GM12878 (cell line): Measurements from ENCODE around the gene MAD1L1. TPM values are rescaled to one million over a fixed set of nuclear protein-coding genes. Genes with fewer than 3 reads are reported as not detected.

ENCODE experiments used
- ATAC-seq: fragments of 200-7000 bp; cut with Tn5 transposase; 3 replicates; pipeline ENCODE4 v1.9.1; 2020; ENCODE audit warnings: mild to moderate bottlenecking, moderate library complexity
- BruUV-seq: library from RNA; stranded (reverse); fragments of 400-500 nt; replicated peaks from 2 replicates; lab custom pipeline; 2021; lab: Mats Ljungman, UMichigan
- CTCF ChIA-PET: fragments of 300-600 bp; sonication (Branson Sonifier 250); formaldehyde crosslinking; extraction: SDS; loops from one replicate; lab custom pipeline; 2021; ENCODE audit warnings: inconsistent platforms; lab: Yijun Ruan, JAX
- POLR2A ChIA-PET: fragments of 350-600 bp; formaldehyde crosslinking; extraction: SDS; loops from one replicate; lab custom pipeline; 2021; ENCODE audit warnings: inconsistent platforms; lab: Charles Lee
- RAD21 ChIA-PET: fragments of 300-600 bp; sonication (Branson Sonifier 250); formaldehyde crosslinking; loops from one replicate; lab custom pipeline; 2023; ENCODE audit warnings: antibody characterized with exemption; ENCODE audit not compliant: unreplicated experiment; lab: Charles Lee
- SMC1A ChIA-PET: fragments of 300-600 bp; sonication (Branson Sonifier 250); formaldehyde crosslinking; loops from one replicate; lab custom pipeline; 2023; ENCODE audit not compliant: unreplicated experiment, uncharacterized antibody; lab: Charles Lee
- DNase-seq: peaks from one replicate; pipeline ENCODE4 v3.0.0-alpha.2; 2011; ENCODE audit warnings: low read depth, low spot score
- FAIRE-seq: peaks from 3 replicates; lab custom pipeline; 2011; peaks lifted over from hg19 to GRCh38; lab: Jason Lieb, UNC
- H2AFZ ChIP-seq: 2 replicates; pipeline ENCODE4 v1.6.0; 2011; ENCODE audit warnings: low read depth, low read length, control low read depth; ENCODE audit not compliant: control insufficient read depth
- H3K27ac ChIP-seq: 2 replicates; pipeline ENCODE4 v1.5.1; 2011; ENCODE audit warnings: control low read depth; ENCODE audit not compliant: control insufficient read depth, insufficient read depth
- H3K27me3 ChIP-seq, 2 experiments: replicated peaks in 1 of 2; 2 replicates each; pipeline versions ENCODE4 v1.6.0 to v1.6.1; 2011; ENCODE audit warnings: low read length in 1 of 2; ENCODE audit not compliant: control insufficient read depth in 2 of 2, insufficient read depth in 2 of 2
- H3K36me3 ChIP-seq, 2 experiments: 2 replicates each; pipeline ENCODE4 v1.5.1; 2011; ENCODE audit warnings: low read length in 1 of 2; ENCODE audit not compliant: control insufficient read depth in 2 of 2, insufficient read depth in 2 of 2
- H3K4me1 ChIP-seq: 2 replicates; pipeline ENCODE4 v1.6.1; 2011; ENCODE audit warnings: mild to moderate bottlenecking, low read length, moderate library complexity, mixed read lengths; ENCODE audit not compliant: control insufficient read depth, insufficient read depth
- H3K4me2 ChIP-seq: 2 replicates; pipeline ENCODE4 v1.6.0; 2011; ENCODE audit warnings: control low read depth; ENCODE audit not compliant: control insufficient read depth, insufficient read depth
- H3K4me3 ChIP-seq: fragments of 200-600 bp; sonication (generic); 2 replicates; pipeline ENCODE4 v1.5.1; 2016
- H3K79me2 ChIP-seq: 2 replicates; pipeline ENCODE4 v1.6.0; 2011; ENCODE audit warnings: low read length; ENCODE audit not compliant: control insufficient read depth, insufficient read depth
- H3K9ac ChIP-seq: 2 replicates; pipeline ENCODE4 v1.8.0; 2011; ENCODE audit warnings: low read length, control low read depth, mixed read lengths; ENCODE audit not compliant: control insufficient read depth, insufficient read depth
- H3K9me3 ChIP-seq: replicated peaks from 3 replicates; pipeline ENCODE4 v1.5.1; 2011; ENCODE audit warnings: mild to moderate bottlenecking, low read length; ENCODE audit not compliant: control insufficient read depth, insufficient read depth
- H4K20me1 ChIP-seq: 2 replicates; pipeline ENCODE4 v1.6.0; 2011; ENCODE audit not compliant: control insufficient read depth, insufficient read depth
- DPF2 ChIP-seq: fragments of 450-650 bp; IDR thresholded peaks from 2 replicates; pipeline ENCODE4 v1.6.1; 2017; ENCODE audit warnings: mild to moderate bottlenecking
- IRF4 ChIP-seq: IDR thresholded peaks from 2 replicates; pipeline ENCODE4 v1.6.1; 2011; ENCODE audit warnings: low read depth, low read length
- MEF2A ChIP-seq: IDR thresholded peaks from 2 replicates; pipeline ENCODE4 v1.6.1; 2011; ENCODE audit warnings: low read depth, mild to moderate bottlenecking, low read length, moderate library complexity; ENCODE audit not compliant: insufficient read depth
- MEF2B ChIP-seq: fragments of 450-650 bp; IDR thresholded peaks from 2 replicates; pipeline ENCODE4 v1.6.1; 2018; ENCODE audit warnings: mild to moderate bottlenecking, moderate library complexity; ENCODE audit not compliant: partially characterized antibody, poor library complexity, severe bottlenecking
- MXI1 ChIP-seq: fragments of 150-350 bp; IDR thresholded peaks from 2 replicates; pipeline ENCODE4 v1.6.1; 2011; ENCODE audit warnings: low read depth, mild to moderate bottlenecking, inconsistent platforms, low read length, improper control_type of control experiment
- MYB ChIP-seq: fragments of 150-350 bp; IDR thresholded peaks from 2 replicates; pipeline ENCODE4 v1.6.1; 2014; ENCODE audit warnings: mild to moderate bottlenecking, low read depth, low read length, borderline replicate concordance
- NBN ChIP-seq: fragments of 450-650 bp; IDR thresholded peaks from 2 replicates; pipeline ENCODE4 v1.6.1; 2016
- NFXL1 ChIP-seq: fragments of 450-650 bp; IDR thresholded peaks from 2 replicates; pipeline ENCODE4 v1.6.1; 2017; ENCODE audit warnings: antibody characterized with exemption, mild to moderate bottlenecking, borderline replicate concordance
- RAD21 ChIP-seq: IDR thresholded peaks from 2 replicates; pipeline ENCODE4 v1.6.1; 2011; ENCODE audit warnings: mild to moderate bottlenecking, low read depth, low read length, moderate library complexity; ENCODE audit not compliant: insufficient read depth
- RELA ChIP-seq: fragments of 450-650 bp; IDR thresholded peaks from 2 replicates; pipeline ENCODE4 v1.8.0; 2014; ENCODE audit warnings: borderline replicate concordance; ENCODE audit not compliant: partially characterized antibody
- SMAD1 ChIP-seq: fragments of 450-650 bp; IDR thresholded peaks from 2 replicates; pipeline ENCODE4 v1.6.1; 2018; ENCODE audit warnings: mild to moderate bottlenecking, low read depth; ENCODE audit not compliant: partially characterized antibody
- TCF12 ChIP-seq: IDR thresholded peaks from 2 replicates; pipeline ENCODE4 v1.6.1; 2011; ENCODE audit warnings: low read depth, mild to moderate bottlenecking, low read length
- YY1 ChIP-seq: IDR thresholded peaks from 2 replicates; pipeline ENCODE4 v1.6.1; 2011; ENCODE audit warnings: low read depth, mild to moderate bottlenecking, low read length
- ZNF207 ChIP-seq: fragments of 450-650 bp; IDR thresholded peaks from 2 replicates; pipeline ENCODE4 v1.6.1; 2014; ENCODE audit warnings: antibody characterized with exemption, mild to moderate bottlenecking, borderline replicate concordance
- ZNF24 ChIP-seq: fragments of 450-650 bp; IDR thresholded peaks from 2 replicates; pipeline ENCODE4 v1.6.1; 2017; ENCODE audit warnings: antibody characterized with exemption, mild to moderate bottlenecking
- WGBS: methylation state at CpG from one replicate; pipeline ENCODE4 v1.1.6; 2016; ENCODE audit warnings: low lambda C conversion rate; ENCODE audit not compliant: insufficient replicate concordance, insufficient coverage; ENCODE audit errors: missing lambda C conversion rate; 5-methylcytosine and 5-hydroxymethylcytosine counted together
- in situ Hi-C: fragments of 300-500 bp; cut with MboI; formaldehyde crosslinking; loops from 9 replicates; pipeline ENCODE4 v1.14.3; 2018; ENCODE audit warnings: mixed read lengths
- intact Hi-C: fragments of 100-400 bp; cut with micrococcal nuclease; formaldehyde crosslinking; loops from one replicate; pipeline ENCODE4 v1.14.2; 2022; ENCODE audit not compliant: unreplicated experiment
- polyA plus RNA-seq, 11 experiments: library from polyadenylated mRNA; depleted of rRNA in 4 of 11; unstranded in 6 of 11; stranded (reverse) in 5 of 11; fragments of >200 nt; fragmentation: Nextera tagmentation in 4 of 11; fragmentation: Illumina TruSeq in 1 of 11; extraction: Ambion mirVana in 4 of 11; extraction: Trizol in 1 of 11; gene quantifications; 1 replicate in 1 of 11; 2 replicates in 10 of 11; pipeline versions ENCODE4 v1.2.1 to v1.2.3, GENCODE V29; 2011 to 2016; ENCODE audit warnings: inconsistent platforms in 2 of 11, missing spikeins in 2 of 11, low read depth in 1 of 11
- total RNA-seq, 4 experiments: library from RNA; depleted of rRNA in 3 of 4; stranded (reverse); fragments of >200 nt in 3 of 4; fragmentation: Illumina TruSeq in 1 of 4; extraction: Trizol in 1 of 4; gene quantifications; 2 replicates each; pipeline versions ENCODE4 v1.2.1 to v1.2.3, GENCODE V29; 2013 to 2021

The MAD1L1 gene
- total and polyA plus RNA-seq, 10 of the 15 experiments (the other 5 are each of a cell fraction or from before 2014, with no cell fraction given), result 2.2 to 76.8 (median 38.3) TPM

- no peak overlapping the region for H3K4me2 ChIP-seq
- H3K9me3 ChIP-seq, result no peaks in the 10 kb centered on the region; the same call in 2 of the 3 replicates
- SMC1A ChIA-PET, result no interaction called here
- no peaks in the 10 kb centered on the region for H3K79me2 ChIP-seq
- peaks cover 7% of the 10 kb centered on the region for H3K4me1 ChIP-seq
- WGBS, result 98% methylated on average over 15 of the region's 15 CpGs
- TF ChIP-seq MXI1 (no peak), DPF2 (no peak), SMAD1 (no peak), NFXL1 (no peak), ZNF207 (no peak), IRF4 (no peak), MEF2A (no peak), MEF2B (no peak), MYB (no peak), YY1 (no peak), RELA (no peak), NBN (no peak), TCF12 (no peak), ZNF24 (no peak), RAD21 (no peak)
- no peaks in the 10 kb centered on the region for H4K20me1 ChIP-seq
- H3K36me3 ChIP-seq, result peaks cover 0 to 9% of the 10 kb centered on the region in 2 experiments; a peak in 2 of 4 replicates
- DNase-seq (no peak), FAIRE-seq (no peak), ATAC-seq (no peak)
- intact Hi-C loops (no loop called here), in situ Hi-C loops (no loop called here)
- POLR2A ChIA-PET, result no interaction called here
- CTCF ChIA-PET, result no interaction called here
- no peak overlapping the region for H3K4me3 ChIP-seq
- no peaks in the 10 kb centered on the region for H3K27me3 ChIP-seq
- H3K9ac ChIP-seq, result no peak overlapping the region
- RAD21 ChIA-PET, result no interaction called here
- no peak overlapping the region for H3K27ac ChIP-seq
- H2AFZ ChIP-seq, result no peak overlapping the region
- BruUV-seq, result no TSS peak
Observed at GRCh38 chr7:1977876-1978441, 254.8 kb downstream of the MAD1L1 start.
